ENCODE results near the gene FSCN2.

The FSCN2 gene

GRCh38 chr17:81574643-81574956, 46.4 kb downstream of the FSCN2 start:
- no peak for TF ChIP-seq CTCF (IDR thresholded peaks at IDR 0.05; ENCODE audit: low read length)
- no peak for TF ChIP-seq EZH2 (IDR thresholded peaks at IDR 0.05; ENCODE audit: borderline replicate concordance, low read length)
- H3K36me3 ChIP-seq (ENCODE audit: insufficient read depth, low read length), result peaks cover 85% of the 10 kb centered on the region
- no peaks in the 10 kb centered on the region for H3F3A ChIP-seq (ENCODE audit: insufficient read depth, low read length)
- no peaks in the 10 kb centered on the region for H3K27me3 ChIP-seq (ENCODE audit: insufficient read depth, low read length)
- H3K27ac ChIP-seq (ENCODE audit: low read depth, low read length, poor library complexity, severe bottlenecking), result no peak overlapping the region
- no peak overlapping the region for H3K4me3 ChIP-seq (ENCODE audit: low read depth, low read length, poor library complexity, severe bottlenecking)
- H3K79me2 ChIP-seq (ENCODE audit: insufficient read depth, low read length), result no peaks in the 10 kb centered on the region
- H3K9me3 ChIP-seq (ENCODE audit: low read length), result no peaks in the 10 kb centered on the region
- H4K20me1 ChIP-seq (ENCODE audit: insufficient read depth, low read length), result no peaks in the 10 kb centered on the region
- H3K4me2 ChIP-seq (ENCODE audit: low read length), result no peak overlapping the region
- H3K9ac ChIP-seq (ENCODE audit: low read length), result no peak overlapping the region
- H2AFZ ChIP-seq (ENCODE audit: low read length), result no peak overlapping the region
- H3K9me2 ChIP-seq (ENCODE audit: low read depth, low read length), result no peaks in the 10 kb centered on the region
- H3K4me1 ChIP-seq (ENCODE audit: insufficient read depth, low read length, severe bottlenecking), result no peaks in the 10 kb centered on the region

DNA sequence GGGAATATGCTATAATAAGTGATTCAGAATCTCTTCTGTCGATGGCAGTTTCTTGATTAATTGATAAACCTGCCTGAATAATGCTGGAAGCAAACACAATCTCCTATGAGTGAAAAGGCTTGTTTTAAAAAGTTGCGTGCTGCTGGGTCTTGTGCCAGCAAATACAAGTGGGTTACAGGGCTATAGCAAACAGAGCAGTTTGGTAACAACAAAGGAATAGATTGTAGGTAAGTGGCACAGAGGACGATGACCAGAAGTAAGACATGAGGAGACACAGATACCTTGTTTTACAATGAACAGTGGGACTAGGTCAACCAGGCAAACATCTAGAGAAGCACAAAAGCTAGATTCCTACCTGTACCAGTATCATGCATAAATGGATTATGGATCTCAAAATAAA, 47.7 kb downstream of the FSCN2 start:
- H3K4me2 ChIP-seq (ENCODE audit: low read length), result no peak overlapping the region
- TF ChIP-seq CTCF (IDR thresholded peaks at IDR 0.05; ENCODE audit: low read length), result no peak
- no peak for TF ChIP-seq EZH2 (IDR thresholded peaks at IDR 0.05; ENCODE audit: borderline replicate concordance, low read length)
- H3K9ac ChIP-seq (ENCODE audit: low read length), result no peak overlapping the region
- H3K4me3 ChIP-seq (ENCODE audit: low read depth, low read length, poor library complexity, severe bottlenecking), result no peak overlapping the region
- no peaks in the 10 kb centered on the region for H3K9me2 ChIP-seq (ENCODE audit: low read depth, low read length)
- H3K36me3 ChIP-seq (ENCODE audit: insufficient read depth, low read length), result peaks cover 84% of the 10 kb centered on the region
- H3K4me1 ChIP-seq (ENCODE audit: insufficient read depth, low read length, severe bottlenecking), result no peaks in the 10 kb centered on the region
- H4K20me1 ChIP-seq (ENCODE audit: insufficient read depth, low read length), result no peaks in the 10 kb centered on the region
- H2AFZ ChIP-seq (ENCODE audit: low read length), result no peak overlapping the region
- H3K9me3 ChIP-seq (ENCODE audit: low read length), result no peaks in the 10 kb centered on the region
- no peaks in the 10 kb centered on the region for H3K79me2 ChIP-seq (ENCODE audit: insufficient read depth, low read length)
- no peak overlapping the region for H3K27ac ChIP-seq (ENCODE audit: low read depth, low read length, poor library complexity, severe bottlenecking)
- no peaks in the 10 kb centered on the region for H3F3A ChIP-seq (ENCODE audit: insufficient read depth, low read length)
- H3K27me3 ChIP-seq (ENCODE audit: insufficient read depth, low read length), result no peaks in the 10 kb centered on the region

DNA sequence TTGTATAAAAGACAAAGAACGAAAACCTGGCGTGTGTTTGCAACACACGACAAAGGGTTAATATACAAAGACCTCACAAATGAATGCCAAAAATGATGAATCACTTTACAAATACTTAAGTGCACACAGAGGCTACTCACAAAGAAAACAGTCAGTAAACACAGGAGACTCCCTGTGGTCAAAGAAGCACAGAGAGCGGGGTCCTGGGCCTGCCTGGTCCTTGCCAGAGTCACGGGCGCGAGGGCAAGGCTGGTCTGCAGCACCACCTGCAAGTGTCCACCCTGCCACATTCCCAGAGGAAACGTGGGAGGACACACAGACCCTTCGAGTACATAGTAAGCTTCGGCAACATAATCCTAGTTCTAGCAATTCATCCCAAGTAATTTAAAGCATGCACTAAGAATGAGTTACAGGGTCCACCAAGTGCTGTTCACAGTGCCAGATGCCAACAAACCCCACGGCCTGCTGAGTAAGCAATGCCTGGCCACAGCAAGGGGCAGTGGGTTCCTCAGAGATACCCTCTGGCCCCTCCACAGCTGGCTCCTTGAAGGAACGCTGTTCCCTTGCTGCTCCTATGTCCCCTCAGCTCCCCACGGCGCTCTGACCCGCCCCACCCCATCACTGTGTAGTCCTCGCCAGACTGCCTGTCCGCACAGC, 48.6 kb downstream of the FSCN2 start:
- no peaks in the 10 kb centered on the region for H3K9me2 ChIP-seq (ENCODE audit: low read depth, low read length)
- H2AFZ ChIP-seq (ENCODE audit: low read length), result no peak overlapping the region
- no peaks in the 10 kb centered on the region for H3K27me3 ChIP-seq (ENCODE audit: insufficient read depth, low read length)
- no peak for TF ChIP-seq CTCF (IDR thresholded peaks at IDR 0.05; ENCODE audit: low read length)
- no peak for TF ChIP-seq EZH2 (IDR thresholded peaks at IDR 0.05; ENCODE audit: borderline replicate concordance, low read length)
- no peaks in the 10 kb centered on the region for H3F3A ChIP-seq (ENCODE audit: insufficient read depth, low read length)
- no peaks in the 10 kb centered on the region for H3K79me2 ChIP-seq (ENCODE audit: insufficient read depth, low read length)
- no peaks in the 10 kb centered on the region for H3K9me3 ChIP-seq (ENCODE audit: low read length)
- no peak overlapping the region for H3K27ac ChIP-seq (ENCODE audit: low read depth, low read length, poor library complexity, severe bottlenecking)
- H3K9ac ChIP-seq (ENCODE audit: low read length), result no peak overlapping the region
- H3K4me3 ChIP-seq (ENCODE audit: low read depth, low read length, poor library complexity, severe bottlenecking), result no peak overlapping the region
- peaks cover 80% of the 10 kb centered on the region for H3K36me3 ChIP-seq (ENCODE audit: insufficient read depth, low read length)
- H3K4me2 ChIP-seq (ENCODE audit: low read length), result no peak overlapping the region
- H3K4me1 ChIP-seq (ENCODE audit: insufficient read depth, low read length, severe bottlenecking), result no peaks in the 10 kb centered on the region
- H4K20me1 ChIP-seq (ENCODE audit: insufficient read depth, low read length), result no peaks in the 10 kb centered on the region
